CD4-positive, alpha-beta T cell treated with Interleukin-17A for 4 hours (primary cell): ENCODE results near the gene CREG1.

ENCODE experiments used
- DNase-seq: peaks from one replicate; pipeline ENCODE4 v3.0.0-alpha.2; 2020; ENCODE audit warnings: mixed read lengths

The CREG1 gene

DNA sequence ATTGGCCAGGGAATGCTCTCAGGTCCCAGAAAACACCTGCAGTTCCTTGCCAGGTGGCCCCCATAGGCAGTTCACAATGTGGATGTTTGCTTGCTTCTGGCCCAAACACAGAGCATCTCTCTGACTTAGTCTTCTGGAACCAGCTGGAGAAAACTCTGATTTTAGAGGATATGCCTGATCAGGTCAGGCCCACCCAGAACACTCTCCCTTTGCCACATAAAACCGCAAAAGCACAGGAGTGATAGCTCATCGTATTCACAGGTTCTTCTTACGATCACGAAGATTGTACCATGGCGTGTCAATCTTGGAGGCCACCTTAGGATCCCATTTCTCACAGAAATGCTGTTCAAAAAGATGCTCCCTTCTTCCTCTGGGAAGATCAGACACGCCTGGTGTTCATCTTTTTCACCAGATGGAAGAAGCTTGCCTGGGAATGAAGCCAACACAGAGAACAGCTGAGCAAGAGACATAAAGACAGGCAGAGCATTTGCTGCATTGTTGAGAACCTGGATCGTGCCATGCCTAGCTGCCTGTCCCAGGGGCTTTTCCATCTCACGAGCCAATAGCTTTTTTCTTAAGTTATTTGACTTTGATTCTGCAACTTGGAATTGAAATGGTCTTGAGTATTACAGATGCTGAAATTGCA, 23.6 kb downstream of the CREG1 start:
- no peak for DNase-seq

DNA sequence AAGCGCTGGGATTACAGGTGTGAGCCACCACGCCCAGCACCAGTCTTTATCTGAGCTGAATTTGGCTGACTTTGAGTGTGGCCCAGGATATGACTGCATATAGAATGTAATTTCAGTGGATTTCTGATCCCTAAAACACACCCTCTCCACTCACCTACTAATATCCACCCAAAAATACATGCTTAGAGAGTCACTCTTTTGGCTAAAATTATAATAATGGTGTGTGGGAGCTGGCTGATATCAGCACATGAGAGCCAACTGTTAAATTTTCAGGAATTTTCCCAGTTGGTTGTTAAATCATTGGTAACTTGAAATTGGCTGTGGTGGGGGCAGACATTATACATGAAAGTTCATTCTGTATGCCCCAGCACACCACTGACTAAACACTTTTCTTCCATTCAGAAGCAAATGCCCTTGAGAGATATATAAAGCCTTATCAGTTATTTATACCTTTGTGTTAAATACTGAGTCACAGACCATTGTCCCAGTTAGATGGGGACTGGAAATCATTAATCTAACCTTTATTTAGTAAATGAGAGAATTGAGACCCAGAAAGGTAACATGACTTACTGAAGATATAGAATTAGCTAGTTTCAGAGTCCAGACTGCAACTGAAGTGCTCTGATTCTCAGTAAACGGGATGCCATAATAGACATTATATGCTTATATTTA, 25.4 kb downstream of the CREG1 start:
- no peak for DNase-seq

DNA sequence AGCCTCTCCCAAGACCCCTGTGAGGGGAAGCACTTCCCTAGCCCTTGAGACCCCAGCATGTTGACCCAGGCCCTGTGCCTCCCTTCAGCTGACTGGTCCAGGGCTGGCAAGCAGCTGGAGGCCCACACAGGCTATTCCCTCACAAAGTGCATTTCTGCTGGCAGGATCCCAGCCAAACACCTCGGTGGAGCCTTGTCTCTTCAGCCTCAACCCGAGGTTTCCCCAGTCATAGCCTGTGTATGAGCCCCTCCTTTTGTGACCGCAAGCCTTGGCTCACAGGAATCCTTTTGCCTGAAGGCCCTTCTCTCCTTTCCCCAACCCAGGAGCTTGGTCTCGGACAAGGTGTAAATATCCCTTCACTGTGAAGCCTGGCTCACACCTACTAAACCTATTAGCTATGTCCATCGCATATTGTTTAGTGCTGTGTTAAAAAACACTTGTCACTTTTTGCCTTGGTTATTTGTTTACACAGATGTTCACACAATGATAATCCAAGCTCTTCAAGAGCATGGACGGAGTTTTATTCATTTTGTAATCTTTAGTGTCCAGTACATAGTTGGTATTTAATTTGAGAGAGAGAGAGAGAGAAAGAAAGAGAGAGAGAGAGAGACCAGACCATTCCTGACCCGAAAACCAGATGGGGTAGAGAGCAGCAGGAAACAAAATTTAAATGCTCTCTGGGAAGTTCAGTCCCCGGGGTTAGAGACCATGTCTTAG, 26.7 kb downstream of the CREG1 start:
- DNase-seq = no peak

DNA sequence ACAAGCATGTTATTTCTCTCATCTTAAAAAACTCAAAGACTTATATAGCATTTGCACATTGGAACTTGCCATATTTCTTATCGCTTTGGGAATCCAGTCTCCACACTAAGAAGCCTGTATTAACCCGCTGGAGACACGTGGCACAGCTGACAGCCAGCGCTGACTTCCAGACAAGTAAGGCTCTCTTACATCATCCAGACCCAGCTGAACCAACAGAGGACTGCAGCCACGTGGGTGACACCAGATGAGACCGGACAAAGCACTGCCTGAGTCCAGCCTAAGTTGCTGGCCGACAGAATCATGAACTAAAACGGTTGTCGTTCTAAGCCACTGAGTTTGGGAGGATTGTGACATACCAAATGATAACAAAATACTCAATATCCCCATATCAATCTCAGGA, 28.9 kb downstream of the CREG1 start:
- DNase-seq = no peak

GRCh38 chr1:167522246-167522645, 31.3 kb downstream of the CREG1 start:
- DNase-seq = no peak

DNA sequence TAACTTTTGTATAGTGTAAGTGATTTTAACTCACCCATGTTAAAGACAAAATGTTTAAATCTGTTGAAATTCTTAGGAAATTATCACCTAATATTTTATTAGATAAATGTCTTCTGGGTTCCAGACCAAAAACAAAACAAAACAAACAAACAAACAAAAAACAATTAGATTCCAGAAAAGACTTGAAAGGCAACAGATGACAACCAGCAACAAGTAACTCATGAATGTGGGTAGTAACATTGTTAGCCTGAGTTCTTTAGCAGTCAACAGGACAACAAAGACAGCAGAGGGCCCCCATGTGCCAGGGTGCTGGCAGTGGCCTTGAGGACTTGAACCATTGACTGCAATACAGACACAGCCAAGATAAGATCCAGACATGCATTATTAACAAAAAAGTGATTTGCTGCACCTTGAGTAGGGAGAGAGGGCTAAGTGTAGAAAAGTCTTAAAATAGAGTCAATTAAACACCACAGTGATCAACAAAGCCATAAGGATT, 32.8 kb downstream of the CREG1 start:
- peak; percentile 48 for DNase-seq

DNA sequence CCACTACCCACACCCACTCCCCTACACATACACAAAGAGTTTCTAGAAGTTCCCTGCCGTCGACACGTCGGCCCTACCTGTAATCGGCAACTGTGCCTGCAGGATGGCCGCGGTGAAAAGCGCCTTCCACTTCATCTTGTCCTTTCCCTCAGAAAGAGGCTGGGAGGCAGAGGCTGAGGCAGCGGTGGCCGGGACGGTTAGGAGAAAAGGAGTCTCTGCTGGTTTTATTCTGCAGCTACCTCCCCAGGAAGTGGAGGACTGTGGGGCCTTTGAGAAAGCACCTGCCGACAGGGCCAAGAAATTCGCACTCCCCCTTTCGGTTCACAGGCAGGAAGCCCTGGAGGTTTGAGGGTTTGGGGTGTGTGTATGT, 35.2 kb downstream of the CREG1 start, which contains the start of gene CD247:
Gene CD247 (minus strand): TSS at position 199 of the 370 bp plus-strand sequence. CDS start 64 bp downstream, at position 135.
- peak; percentile 84 for DNase-seq

DNA sequence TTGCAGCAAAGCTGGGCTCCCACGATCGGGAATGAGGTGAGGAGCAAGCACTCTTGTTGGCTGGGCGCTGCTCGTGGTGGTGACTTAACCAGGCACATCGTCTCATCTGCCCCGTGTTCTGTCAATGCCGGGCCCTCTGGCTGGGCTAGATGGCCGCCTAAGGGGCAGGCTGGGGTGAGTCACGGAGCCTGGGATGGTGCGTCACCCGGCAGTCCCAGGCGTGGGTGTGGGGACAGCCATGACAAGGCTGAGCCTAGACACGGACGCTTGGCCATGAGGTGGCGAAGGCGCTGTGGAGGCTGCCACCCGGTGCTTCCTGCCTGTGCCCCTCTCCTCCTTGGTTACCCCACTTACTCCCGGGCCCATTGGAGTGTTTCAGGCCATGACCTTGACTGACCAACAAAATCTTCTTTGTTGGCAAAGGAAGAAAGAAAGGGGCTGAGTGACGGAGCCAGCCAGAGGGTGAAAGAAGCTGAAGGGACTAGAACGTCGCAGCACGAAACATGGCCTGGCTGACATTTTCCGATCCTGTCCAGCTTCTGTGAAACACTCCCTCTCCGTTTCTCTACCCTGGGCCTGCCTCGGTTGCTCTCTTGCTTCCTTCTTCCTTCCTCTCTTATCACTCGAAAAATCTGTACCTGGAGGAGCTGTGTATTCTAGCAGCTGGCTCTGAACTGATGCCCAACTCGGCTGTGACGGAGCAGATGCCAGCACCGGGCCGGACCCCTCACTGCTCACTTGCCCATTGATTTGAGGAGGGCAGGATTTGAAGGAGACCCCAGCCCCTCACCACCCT, 35.8 kb downstream of the CREG1 start:
- DNase-seq = peak; percentile 92

- DNase-seq = peak; percentile 68
Observed at GRCh38 chr1:167516404-167517388, 36.9 kb downstream of the CREG1 start.

DNA sequence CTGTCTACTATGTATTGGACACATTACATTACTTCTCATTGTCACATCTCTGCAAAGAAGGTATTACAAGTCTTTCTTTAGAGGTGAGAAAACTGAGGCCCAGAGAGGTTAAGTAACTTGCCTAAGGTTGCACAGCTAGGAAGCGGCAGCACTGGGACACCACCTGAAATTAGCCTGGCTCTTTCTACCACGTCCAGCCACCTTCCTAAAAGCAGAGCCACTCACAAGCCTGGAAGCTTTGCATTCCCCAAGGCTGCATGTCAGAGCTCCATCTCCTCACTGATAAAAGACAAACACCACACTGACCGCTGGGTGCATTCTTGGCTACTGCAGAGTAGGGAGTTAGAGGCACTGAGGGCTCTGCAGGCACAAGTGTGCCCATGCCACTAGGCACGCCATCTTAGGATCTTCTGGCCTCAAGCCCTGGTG, 37.7 kb downstream of the CREG1 start:
- no peak for DNase-seq

DNA sequence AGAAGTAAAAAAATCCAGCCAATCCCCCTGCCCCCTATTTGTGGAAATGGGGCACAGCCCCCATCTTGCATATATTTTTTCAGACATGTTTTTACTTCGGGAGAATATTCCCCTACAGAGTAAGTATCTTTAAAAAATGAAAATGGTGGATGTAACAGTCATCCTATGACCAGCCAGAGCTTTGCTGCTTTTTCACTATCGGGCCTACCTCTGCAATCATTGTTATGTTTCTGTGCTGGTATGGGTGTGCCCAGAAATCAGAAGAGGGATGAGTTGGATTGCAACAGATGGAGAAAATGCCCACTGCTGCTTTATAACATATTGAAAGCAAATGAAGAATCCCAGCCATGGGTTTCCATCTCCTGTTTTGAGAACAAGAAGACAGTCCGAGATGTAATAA, 38.1 kb downstream of the CREG1 start:
- DNase-seq = no peak

DNA sequence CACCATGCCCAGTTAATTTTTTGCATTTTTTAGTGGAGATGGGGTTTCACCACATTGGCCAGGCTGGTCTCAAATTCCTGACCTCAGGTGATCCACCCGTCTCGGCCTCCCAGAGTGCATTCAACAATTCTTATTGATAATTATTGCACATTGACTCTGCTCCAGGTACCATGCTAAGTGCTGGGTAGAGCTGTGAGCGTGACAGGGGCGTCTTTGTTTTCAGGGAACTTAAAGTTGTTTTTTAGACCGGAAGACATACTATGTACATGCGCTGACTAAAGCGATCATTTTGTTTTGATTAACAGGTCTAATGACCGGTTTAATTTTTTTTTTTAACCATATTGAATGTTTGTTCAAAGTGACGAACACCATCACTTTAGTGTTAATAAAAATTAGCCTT, 39.3 kb downstream of the CREG1 start:
- DNase-seq = peak; percentile 62

- peak; percentile 39 for DNase-seq
Observed at GRCh38 chr1:167512046-167512654, 41.4 kb downstream of the CREG1 start.

DNA sequence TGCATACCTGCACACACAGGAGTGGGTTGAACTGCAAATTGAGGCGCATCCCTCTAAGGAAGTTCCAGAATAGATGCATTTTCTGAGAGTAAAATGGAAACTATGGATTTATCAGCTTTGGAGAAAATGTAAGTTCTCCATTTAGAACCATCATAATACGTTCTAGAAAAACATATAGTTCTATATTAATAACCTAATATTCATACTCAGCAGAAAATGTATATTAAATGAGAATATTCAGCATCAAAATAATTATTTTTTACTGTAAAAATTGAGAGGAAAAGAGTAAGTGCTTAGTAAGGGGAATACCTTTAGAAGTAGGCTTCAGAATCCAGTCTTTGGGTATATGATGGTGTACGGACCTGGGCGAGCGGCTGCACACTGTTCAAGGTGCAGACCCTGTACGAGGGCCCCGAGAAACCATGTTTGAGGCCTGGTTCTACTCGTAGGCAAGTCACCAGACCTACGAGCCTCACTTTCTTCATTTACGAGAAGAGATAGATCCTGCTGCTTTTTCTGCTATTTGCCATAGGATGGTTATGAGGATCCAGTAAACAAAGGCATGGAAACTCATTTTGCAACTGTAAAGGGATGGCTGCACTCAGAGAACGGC, 42.1 kb downstream of the CREG1 start:
- no peak for DNase-seq

DNA sequence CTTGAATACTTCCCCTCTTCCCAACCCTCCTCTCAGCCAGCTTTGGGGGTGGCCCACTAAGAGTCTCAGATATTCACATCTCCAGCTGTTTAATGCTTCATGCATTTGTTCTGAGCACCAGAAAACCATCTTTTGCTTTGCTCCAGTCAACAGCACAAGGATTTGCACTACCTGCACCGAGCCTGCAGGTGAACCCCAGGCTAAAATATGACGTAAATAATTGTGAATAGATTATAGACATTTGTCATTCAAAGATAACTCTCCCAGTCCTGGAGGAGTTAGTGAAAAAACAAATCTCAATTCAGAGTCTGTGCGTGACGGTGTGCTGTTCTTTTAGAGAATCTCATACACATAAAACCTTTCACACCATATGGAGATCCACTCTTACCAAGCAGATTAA, 42.7 kb downstream of the CREG1 start:
- no peak for DNase-seq

GRCh38 chr1:167510244-167510643, 43.3 kb downstream of the CREG1 start:
- DNase-seq = no peak

DNA sequence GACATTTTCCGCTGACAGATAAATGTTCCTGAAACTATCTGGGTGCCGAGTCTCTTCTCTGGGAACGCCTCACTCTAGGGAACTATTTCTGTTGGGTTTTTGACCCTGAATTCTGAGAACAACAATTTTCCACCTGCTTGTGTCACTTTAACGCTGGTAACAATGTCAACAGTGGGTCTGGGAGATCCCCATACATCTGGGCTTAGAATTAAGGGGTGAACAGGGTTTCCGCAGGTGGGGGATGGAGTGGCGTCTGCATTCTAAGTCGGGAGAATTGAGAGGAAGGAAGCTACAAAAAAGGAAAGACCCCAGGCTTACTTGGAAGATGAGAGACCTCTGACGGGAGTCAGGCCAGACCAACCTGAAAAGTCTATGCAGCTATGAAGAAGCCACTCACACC, 44.0 kb downstream of the CREG1 start:
- no peak for DNase-seq

GRCh38 chr1:167507719-167508118, 45.8 kb downstream of the CREG1 start:
- no peak for DNase-seq

- no peak for DNase-seq
Observed at GRCh38 chr1:167504467-167504827, 49.1 kb downstream of the CREG1 start.

DNA sequence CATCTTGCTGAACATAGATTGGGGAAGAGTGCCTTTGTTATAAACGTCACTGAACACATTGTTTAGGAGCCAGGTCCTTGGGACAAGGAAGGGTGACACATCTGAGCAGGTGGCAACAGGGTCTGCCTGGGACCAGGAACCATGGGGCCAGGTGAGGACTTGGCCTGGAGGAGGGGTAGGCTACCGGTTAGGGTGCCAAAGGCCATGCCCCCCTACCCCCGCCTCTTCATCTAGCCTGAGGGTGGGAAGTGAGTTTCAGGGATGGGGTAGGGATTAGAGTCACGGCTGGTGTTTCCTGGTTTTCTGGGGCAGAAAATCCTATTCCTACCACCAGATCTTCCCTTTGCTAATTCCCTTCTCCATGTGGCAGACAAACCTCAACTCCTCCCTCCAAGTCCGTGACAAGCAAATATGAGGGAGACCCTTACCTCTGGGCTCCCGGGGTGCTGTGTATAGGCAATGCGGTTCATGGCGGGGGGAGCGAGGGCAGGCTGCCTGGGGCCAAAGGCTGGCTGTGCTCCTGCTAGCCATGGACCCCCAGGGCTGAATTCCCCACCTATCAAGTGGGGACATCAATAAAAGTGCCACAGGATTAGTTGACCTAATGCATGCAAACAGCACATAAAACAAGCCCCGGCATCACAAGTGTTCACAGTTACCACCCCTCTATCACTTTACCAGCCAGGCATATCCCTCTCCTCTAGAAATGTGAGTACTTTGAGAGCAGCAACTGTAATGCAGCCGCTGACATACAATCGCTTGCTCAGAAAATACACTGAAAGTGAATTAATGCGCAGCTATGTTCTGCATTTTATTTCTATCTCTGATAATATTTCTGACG, 49.7 kb downstream of the CREG1 start:
- DNase-seq = no peak
